Vagina (tissue), 2 donors: ENCODE data around the gene PNPLA3.

Source experiments
- POLR2AphosphoS5 ChIP-seq, 2 donors: sonication (generic); formaldehyde crosslinking; IDR thresholded peaks; one replicate each; pipeline ENCODE4 v1.9.0; 2017; ENCODE audit warnings: antibody characterized with exemption in 2 of 2, mild to moderate bottlenecking in 2 of 2, low read depth in 1 of 2; ENCODE audit not compliant: insufficient read depth in 1 of 2
- TF ChIP-seq, protein P1 (sequence below), 3 experiments: fragments of 450-650 bp in 2 of 3; fragments of 200-600 bp in 1 of 3; sonication (generic) in 1 of 3; IDR thresholded peaks; one replicate each; pipeline ENCODE4 v1.5.1; 2017 to 2019; ENCODE audit warnings: antibody characterized with exemption in 3 of 3, mild to moderate bottlenecking in 2 of 3, moderate library complexity in 2 of 3

DNA sequence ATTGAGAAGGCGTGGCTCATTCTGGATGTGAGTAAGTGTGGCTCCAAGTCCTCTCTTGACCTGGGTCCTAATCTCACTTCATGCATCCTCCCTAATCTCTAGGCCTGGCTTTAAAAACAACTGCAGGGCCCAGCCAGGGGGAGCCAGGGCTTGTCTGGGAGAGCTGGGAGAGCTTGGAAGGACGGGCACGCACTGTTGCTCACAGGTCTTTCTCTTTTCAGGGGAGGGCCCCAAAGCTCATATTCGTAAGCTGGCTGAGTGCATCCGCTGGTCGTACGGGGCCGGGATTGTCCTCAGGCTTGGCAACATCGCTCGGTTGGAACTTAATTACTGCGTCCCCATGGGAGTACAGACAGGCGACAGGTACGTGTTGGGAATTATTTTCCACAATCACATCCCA, 66.4 kb downstream of the PNPLA3 start:
- TF ChIP-seq, protein P1, sequence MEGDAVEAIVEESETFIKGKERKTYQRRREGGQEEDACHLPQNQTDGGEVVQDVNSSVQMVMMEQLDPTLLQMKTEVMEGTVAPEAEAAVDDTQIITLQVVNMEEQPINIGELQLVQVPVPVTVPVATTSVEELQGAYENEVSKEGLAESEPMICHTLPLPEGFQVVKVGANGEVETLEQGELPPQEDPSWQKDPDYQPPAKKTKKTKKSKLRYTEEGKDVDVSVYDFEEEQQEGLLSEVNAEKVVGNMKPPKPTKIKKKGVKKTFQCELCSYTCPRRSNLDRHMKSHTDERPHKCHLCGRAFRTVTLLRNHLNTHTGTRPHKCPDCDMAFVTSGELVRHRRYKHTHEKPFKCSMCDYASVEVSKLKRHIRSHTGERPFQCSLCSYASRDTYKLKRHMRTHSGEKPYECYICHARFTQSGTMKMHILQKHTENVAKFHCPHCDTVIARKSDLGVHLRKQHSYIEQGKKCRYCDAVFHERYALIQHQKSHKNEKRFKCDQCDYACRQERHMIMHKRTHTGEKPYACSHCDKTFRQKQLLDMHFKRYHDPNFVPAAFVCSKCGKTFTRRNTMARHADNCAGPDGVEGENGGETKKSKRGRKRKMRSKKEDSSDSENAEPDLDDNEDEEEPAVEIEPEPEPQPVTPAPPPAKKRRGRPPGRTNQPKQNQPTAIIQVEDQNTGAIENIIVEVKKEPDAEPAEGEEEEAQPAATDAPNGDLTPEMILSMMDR (IDR thresholded peaks at IDR 0.05) = no peak
- no peak for TF ChIP-seq POLR2AphosphoS5 (IDR thresholded peaks at IDR 0.05; ENCODE audit: insufficient read depth in 1 of 2, low read depth in 1 of 2)
